ENCODE results near the gene ZNF219.

DNA sequence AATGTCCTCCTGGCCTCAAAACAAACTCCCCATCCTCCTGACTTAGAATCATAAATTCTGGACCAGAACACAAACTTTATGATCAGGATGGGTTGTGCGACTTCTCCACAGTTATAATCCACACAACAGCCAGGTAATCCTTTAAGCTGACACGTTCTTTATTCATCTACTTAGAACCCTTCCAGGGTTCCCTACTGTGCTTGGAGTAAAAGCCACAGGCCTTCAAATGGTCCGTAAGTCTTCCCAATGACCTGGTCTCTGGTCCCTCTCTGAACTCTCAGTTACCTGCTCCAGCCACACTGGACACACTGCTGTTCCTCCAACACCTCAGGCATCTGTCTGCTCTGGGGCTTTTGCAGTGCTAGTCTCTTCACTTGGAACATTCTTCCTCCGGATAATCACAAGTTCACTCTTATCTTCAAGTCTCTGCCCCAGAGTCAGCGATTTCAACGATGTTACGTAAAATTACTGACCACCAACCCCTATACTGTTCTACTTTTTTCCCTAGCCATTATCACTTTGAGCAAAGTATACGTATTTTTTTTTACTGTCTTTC lies 58.0 kb downstream of the ZNF219 start:
- TF ChIP-seq CTCF (conservative IDR thresholded peaks at IDR 0.05; ENCODE audit: low read length) (peak; percentile 29; the same call in 1 of the 2 replicates), EZH2phosphoT487 (IDR thresholded peaks at IDR 0.05; ENCODE audit: borderline replicate concordance, low read depth, low read length) (no peak)
